A549 treated with CORT108297 at 1 μM for 4 hours (cell line): ENCODE data around the gene ICE2. TPM values are rescaled to one million over a fixed set of nuclear protein-coding genes. Genes with fewer than 3 reads are reported as not detected.

Experiments used
- total RNA-seq: library from RNA; stranded (reverse); fragments of 200-300 nt; extraction: Qiagen RNA extraction; gene quantifications from 5 replicates; pipeline ENCODE4 v1.2.3, GENCODE V29; 2022

Gene ICE2
- 32.1 to 40.8 TPM (median 35.0 TPM) in 5 replicates for total RNA-seq

GRCh38 chr15:60478566-60479360 lies at the start of gene ICE2:
TSS of gene ICE2 (minus strand) at chr15:60479142. CDS start at chr15:60477977, 1,165 bp downstream.

GRCh38 chr15:60397772-60398445 lies 81.0 kb downstream of the ICE2 start, which contains the start of gene ANXA2:
TSS of gene ANXA2 (minus strand) at chr15:60397986. CDS start at chr15:60386075, 11,911 bp downstream.

Other genes starting within 250 kb of the ICE2 start
- 4,722 to 5,475 TPM (median 4,760 TPM) in 5 replicates for gene ANXA2, start 81.2 kb downstream of the ICE2 start, total RNA-seq